PC-3 (cell line): ENCODE results near the gene NCAPD2.

Experiments
- CTCF ChIP-seq: fragments of 300-600 bp; sonication (generic); conservative IDR thresholded peaks from 2 replicates; pipeline ENCODE4 v1.5.1; 2017; ENCODE audit warnings: antibody characterized with exemption, low read depth, mild to moderate bottlenecking, low read length
- EZH2 ChIP-seq: fragments of 300-600 bp; sonication (generic); IDR thresholded peaks from one replicate; pipeline ENCODE4 v1.6.1; 2017; ENCODE audit warnings: antibody characterized with exemption, mild to moderate bottlenecking, low read length; ENCODE audit not compliant: unreplicated experiment
- EZH2phosphoT487 ChIP-seq: fragments of 300-600 bp; sonication (generic); IDR thresholded peaks from 2 replicates; pipeline ENCODE4 v1.6.1; 2018; ENCODE audit warnings: mild to moderate bottlenecking, antibody characterized with exemption, low read length, borderline replicate concordance

DNA sequence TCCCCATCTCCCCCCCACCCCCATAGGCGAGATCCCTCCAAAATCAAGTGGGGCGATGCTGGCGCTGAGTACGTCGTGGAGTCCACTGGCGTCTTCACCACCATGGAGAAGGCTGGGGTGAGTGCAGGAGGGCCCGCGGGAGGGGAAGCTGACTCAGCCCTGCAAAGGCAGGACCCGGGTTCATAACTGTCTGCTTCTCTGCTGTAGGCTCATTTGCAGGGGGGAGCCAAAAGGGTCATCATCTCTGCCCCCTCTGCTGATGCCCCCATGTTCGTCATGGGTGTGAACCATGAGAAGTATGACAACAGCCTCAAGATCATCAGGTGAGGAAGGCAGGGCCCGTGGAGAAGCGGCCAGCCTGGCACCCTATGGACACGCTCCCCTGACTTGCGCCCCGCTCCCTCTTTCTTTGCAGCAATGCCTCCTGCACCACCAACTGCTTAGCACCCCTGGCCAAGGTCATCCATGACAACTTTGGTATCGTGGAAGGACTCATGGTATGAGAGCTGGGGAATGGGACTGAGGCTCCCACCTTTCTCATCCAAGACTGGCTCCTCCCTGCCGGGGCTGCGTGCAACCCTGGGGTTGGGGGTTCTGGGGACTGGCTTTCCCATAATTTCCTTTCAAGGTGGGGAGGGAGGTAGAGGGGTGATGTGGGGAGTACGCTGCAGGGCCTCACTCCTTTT, 43.1 kb downstream of the NCAPD2 start:
- TF ChIP-seq CTCF (no peak), EZH2phosphoT487 (no peak), EZH2 (no peak)
